Activated B cell treated with CpG ODN at 0.5 μM for 24 hours (primary cell): ENCODE results near the gene SPIRE1. TPM values are rescaled to one million over a fixed set of nuclear protein-coding genes. Genes with fewer than 3 reads are reported as not detected.

ENCODE experiments used
- ATAC-seq: fragments of 200-7000 bp; cut with Tn5 transposase; one replicate; pipeline ENCODE4 v1.10.0; 2021; ENCODE audit warnings: low read depth, mild to moderate bottlenecking, moderate library complexity
- CTCF ChIA-PET: fragments of 350-600 bp; sonication (Branson Sonifier 250); formaldehyde crosslinking; loops from one replicate; lab custom pipeline; 2021; ENCODE audit warnings: antibody characterized with exemption; lab: Charles Lee
- POLR2A ChIA-PET: fragments of 350-600 bp; sonication (Branson Sonifier 250); formaldehyde crosslinking; loops from one replicate; lab custom pipeline; 2021; ENCODE audit warnings: antibody characterized with exemption; lab: Charles Lee
- DNase-seq: peaks from one replicate; pipeline ENCODE4 v3.0.0; 2022
- H3K27ac Mint-ChIP-seq: one replicate; pipeline ENCODE4 v1.8.0; 2020; ENCODE audit warnings: mixed read lengths
- H3K27me3 Mint-ChIP-seq: one replicate; pipeline ENCODE4 v1.8.0; 2021; ENCODE audit warnings: mixed read lengths
- H3K36me3 Mint-ChIP-seq: one replicate; pipeline ENCODE4 v1.8.0; 2021; ENCODE audit warnings: low read depth, mixed read lengths
- H3K4me1 Mint-ChIP-seq: one replicate; pipeline ENCODE4 v1.8.0; 2021; ENCODE audit warnings: mixed read lengths
- H3K4me3 Mint-ChIP-seq: one replicate; pipeline ENCODE4 v1.8.0; 2020; ENCODE audit warnings: mild to moderate bottlenecking, mixed read lengths
- H3K9me3 Mint-ChIP-seq: one replicate; pipeline ENCODE4 v1.8.0; 2020; ENCODE audit warnings: mixed read lengths
- intact Hi-C: fragments of 100-400 bp; cut with micrococcal nuclease; formaldehyde crosslinking; loops from one replicate; pipeline ENCODE4 v1.15.1; 2024
- total RNA-seq: library from RNA; stranded (reverse); gene quantifications from 2 replicates; pipeline ENCODE4 v1.2.3, GENCODE V29; 2022
- TF ChIP-seq, protein P1 (sequence below): fragments of 200-600 bp; IDR thresholded peaks from one replicate; pipeline ENCODE4 v1.8.0; 2022; ENCODE audit warnings: antibody characterized with exemption, mild to moderate bottlenecking

SPIRE1 gene
- total RNA-seq, 1 donor from 2014 or later: 2.5 TPM

DNA sequence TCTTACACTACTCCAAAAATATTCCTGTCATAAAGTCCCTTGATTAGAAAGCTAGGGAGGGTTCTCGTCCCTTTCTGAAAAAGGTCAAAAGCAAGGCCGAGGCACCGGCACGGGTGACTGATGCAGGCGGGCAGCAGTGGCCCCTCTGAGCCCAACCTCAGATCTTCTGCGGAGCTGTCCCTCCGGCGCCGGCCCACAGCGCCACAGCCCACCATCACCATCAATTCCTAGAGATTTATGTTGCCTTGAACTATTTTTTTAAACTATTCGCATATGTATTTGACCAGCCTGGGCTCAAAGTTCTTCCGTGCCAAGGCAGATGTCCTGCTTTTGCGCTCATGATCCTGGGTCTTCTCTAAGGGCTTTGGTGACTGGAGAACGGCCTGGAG is 223.4 kb downstream of the SPIRE1 start:
- CTCF ChIA-PET: no interaction called here
- no peaks in the 10 kb centered on the region for H3K9me3 Mint-ChIP-seq
- intact Hi-C loops: no loop called here

GRCh38 chr18:12433829-12434540 is 223.9 kb downstream of the SPIRE1 start:
- Mint-ChIP-seq H3K27ac (no peak overlapping the region), H3K9me3 (no peaks in the 10 kb centered on the region), H3K36me3 (peaks cover 2% of the 10 kb centered on the region), H3K4me3 (no peak overlapping the region), H3K4me1 (no peaks in the 10 kb centered on the region), H3K27me3 (no peaks in the 10 kb centered on the region)
- TF ChIP-seq, protein P1, sequence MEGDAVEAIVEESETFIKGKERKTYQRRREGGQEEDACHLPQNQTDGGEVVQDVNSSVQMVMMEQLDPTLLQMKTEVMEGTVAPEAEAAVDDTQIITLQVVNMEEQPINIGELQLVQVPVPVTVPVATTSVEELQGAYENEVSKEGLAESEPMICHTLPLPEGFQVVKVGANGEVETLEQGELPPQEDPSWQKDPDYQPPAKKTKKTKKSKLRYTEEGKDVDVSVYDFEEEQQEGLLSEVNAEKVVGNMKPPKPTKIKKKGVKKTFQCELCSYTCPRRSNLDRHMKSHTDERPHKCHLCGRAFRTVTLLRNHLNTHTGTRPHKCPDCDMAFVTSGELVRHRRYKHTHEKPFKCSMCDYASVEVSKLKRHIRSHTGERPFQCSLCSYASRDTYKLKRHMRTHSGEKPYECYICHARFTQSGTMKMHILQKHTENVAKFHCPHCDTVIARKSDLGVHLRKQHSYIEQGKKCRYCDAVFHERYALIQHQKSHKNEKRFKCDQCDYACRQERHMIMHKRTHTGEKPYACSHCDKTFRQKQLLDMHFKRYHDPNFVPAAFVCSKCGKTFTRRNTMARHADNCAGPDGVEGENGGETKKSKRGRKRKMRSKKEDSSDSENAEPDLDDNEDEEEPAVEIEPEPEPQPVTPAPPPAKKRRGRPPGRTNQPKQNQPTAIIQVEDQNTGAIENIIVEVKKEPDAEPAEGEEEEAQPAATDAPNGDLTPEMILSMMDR: no peak
- intact Hi-C loops: no loop called here
- ATAC-seq (no peak), DNase-seq (no peak)
- CTCF ChIA-PET: no interaction called here
- POLR2A ChIA-PET: no interaction called here

More for the DNA sequence above, 223.4 kb downstream of the SPIRE1 start:
- DNase-seq (no peak), ATAC-seq (no peak)
- TF ChIP-seq, protein P1: no peak
- Mint-ChIP-seq H3K36me3 (peaks cover 2% of the 10 kb centered on the region), H3K27ac (no peak overlapping the region), H3K4me1 (no peaks in the 10 kb centered on the region), H3K4me3 (no peak overlapping the region), H3K27me3 (no peaks in the 10 kb centered on the region)
- POLR2A ChIA-PET: no interaction called here

DNA sequence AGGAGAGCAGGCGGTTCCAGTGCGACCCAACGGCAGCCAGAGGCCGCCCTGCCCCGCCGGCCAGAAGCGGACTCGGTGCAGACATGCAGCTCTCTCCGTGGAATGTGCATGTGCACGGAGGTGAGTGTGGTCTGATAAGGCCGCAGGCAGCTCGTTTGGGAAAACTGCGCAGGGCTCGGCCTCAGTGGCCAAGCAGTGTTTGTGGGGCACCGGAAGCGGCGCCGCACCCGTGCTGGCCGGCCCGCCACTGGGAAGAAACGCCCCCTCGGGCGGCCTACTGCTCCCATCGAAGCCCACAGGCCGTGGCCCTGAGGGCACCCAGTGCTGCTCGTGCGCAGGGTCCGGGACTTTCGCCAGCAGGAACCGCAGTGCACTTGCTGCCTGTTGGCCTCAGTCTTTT is 225.0 kb downstream of the SPIRE1 start:
- Mint-ChIP-seq H3K36me3 (peaks cover 2% of the 10 kb centered on the region), H3K4me3 (no peak overlapping the region), H3K27me3 (no peaks in the 10 kb centered on the region), H3K4me1 (no peaks in the 10 kb centered on the region), H3K9me3 (no peaks in the 10 kb centered on the region), H3K27ac (no peak overlapping the region)
- ChIA-PET CTCF (no interaction called here), POLR2A (no interaction called here)
- ATAC-seq (no peak), DNase-seq (no peak)
- TF ChIP-seq, protein P1: no peak
- intact Hi-C loops: no loop called here

- Mint-ChIP-seq H3K4me1 (no peaks in the 10 kb centered on the region), H3K9me3 (no peaks in the 10 kb centered on the region), H3K27ac (no peak overlapping the region), H3K36me3 (peaks cover 2% of the 10 kb centered on the region), H3K27me3 (no peaks in the 10 kb centered on the region), H3K4me3 (no peak overlapping the region)
- TF ChIP-seq, protein P1: no peak
- intact Hi-C loops: no loop called here
- ATAC-seq (no peak), DNase-seq (no peak)
- ChIA-PET POLR2A (no interaction called here), CTCF (no interaction called here)
Measured at GRCh38 chr18:12432196-12432595, 225.7 kb downstream of the SPIRE1 start.

DNA sequence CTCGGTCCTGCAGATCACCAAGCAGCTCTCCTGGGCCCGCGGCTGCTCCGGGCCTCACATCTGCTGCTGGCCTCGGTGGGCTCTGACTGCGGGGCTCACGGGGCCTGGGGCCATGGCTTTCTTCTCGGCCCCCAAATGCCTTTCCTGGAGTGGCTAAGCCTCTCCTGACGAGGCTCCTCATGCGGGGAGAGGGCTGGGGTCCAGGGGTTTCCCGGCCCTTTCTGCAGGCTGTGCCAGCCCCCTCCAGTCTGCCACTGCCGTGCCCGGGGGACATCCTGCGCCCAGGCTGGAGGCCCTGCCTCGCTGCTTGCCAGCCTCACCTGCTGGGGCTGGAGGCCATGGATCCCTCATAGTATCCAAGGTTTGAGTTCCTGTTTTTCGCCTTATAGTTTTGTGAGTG is 226.3 kb downstream of the SPIRE1 start:
- ChIA-PET CTCF (no interaction called here), POLR2A (no interaction called here)
- TF ChIP-seq, protein P1: no peak
- ATAC-seq (no peak), DNase-seq (no peak)
- H3K4me1 Mint-ChIP-seq: no peaks in the 10 kb centered on the region
- peaks cover 2% of the 10 kb centered on the region for H3K36me3 Mint-ChIP-seq
- H3K27me3 Mint-ChIP-seq: no peaks in the 10 kb centered on the region
- no peak overlapping the region for H3K27ac Mint-ChIP-seq
- intact Hi-C loops: no loop called here
- no peaks in the 10 kb centered on the region for H3K9me3 Mint-ChIP-seq
- H3K4me3 Mint-ChIP-seq: no peak overlapping the region
